Bronchial epithelial cell (primary cell): ENCODE measurements around the gene CFAP47. TPM values are rescaled to one million over a fixed set of nuclear protein-coding genes. Genes with fewer than 3 reads are reported as not detected.

Experiments
- DNase-seq: peaks from one replicate; pipeline ENCODE4 v3.0.0-alpha.2; 2010; ENCODE audit warnings: low read depth
- FAIRE-seq: peaks from 2 replicates; lab custom pipeline; 2011; peaks lifted over from hg19 to GRCh38; lab: Jason Lieb, UNC
- H3K27me3 ChIP-seq: 2 replicates; pipeline ENCODE4 v1.5.1; 2011; ENCODE audit warnings: low read length; ENCODE audit not compliant: control insufficient read depth, insufficient read depth
- H3K36me3 ChIP-seq: 2 replicates; pipeline ENCODE4 v1.5.1; 2011; ENCODE audit warnings: low read length; ENCODE audit not compliant: control insufficient read depth, insufficient read depth
- H3K4me3 ChIP-seq: 2 replicates; pipeline ENCODE4 v1.5.1; 2011; ENCODE audit warnings: mild to moderate bottlenecking, low read depth, low read length, control low read depth
- CTCF ChIP-seq: IDR thresholded peaks from 2 replicates; pipeline ENCODE4 v1.5.1; 2011; ENCODE audit warnings: mild to moderate bottlenecking, moderate library complexity, low read length, control low read depth, inconsistent platforms; ENCODE audit not compliant: insufficient read depth, severe bottlenecking
- total RNA-seq: library from RNA; depleted of rRNA; stranded (reverse); fragments of >200 nt; gene quantifications from 2 replicates; pipeline ENCODE4 v1.2.1, GENCODE V29; 2014

Gene CFAP47
- total RNA-seq, 1 donor from 2014 or later: not detected

GRCh38 chrX:36266155-36266554, 346.6 kb downstream of the CFAP47 start:
- DNase-seq: no peak
- no peak overlapping the region for H3K4me3 ChIP-seq
- no peaks in the 10 kb centered on the region for H3K27me3 ChIP-seq
- no peaks in the 10 kb centered on the region for H3K36me3 ChIP-seq
- no peak for FAIRE-seq
- no peak for TF ChIP-seq CTCF

DNA sequence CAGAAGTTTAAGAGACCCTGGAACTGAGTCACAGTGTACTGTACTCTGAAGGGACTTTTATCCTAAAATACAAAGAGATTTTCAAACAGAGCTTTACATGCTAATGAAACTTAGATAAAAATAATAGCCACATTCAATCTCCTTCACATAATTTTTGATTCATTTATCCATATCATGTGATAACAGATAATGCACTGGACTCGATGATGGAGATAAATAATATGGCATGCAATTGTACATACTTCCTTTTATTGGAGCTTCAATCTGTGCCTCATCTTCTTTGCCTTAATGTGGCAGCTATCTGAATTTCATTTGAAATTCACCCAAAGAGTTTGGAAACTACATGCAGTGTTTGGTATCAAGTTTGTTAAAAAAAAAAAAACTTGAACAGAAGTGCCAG, 390.6 kb downstream of the CFAP47 start:
- Histone ChIP-seq H3K27me3 (no peaks in the 10 kb centered on the region), H3K4me3 (no peak overlapping the region), H3K36me3 (no peaks in the 10 kb centered on the region)
- no peak for FAIRE-seq
- TF ChIP-seq CTCF: no peak
- DNase-seq: no peak

DNA sequence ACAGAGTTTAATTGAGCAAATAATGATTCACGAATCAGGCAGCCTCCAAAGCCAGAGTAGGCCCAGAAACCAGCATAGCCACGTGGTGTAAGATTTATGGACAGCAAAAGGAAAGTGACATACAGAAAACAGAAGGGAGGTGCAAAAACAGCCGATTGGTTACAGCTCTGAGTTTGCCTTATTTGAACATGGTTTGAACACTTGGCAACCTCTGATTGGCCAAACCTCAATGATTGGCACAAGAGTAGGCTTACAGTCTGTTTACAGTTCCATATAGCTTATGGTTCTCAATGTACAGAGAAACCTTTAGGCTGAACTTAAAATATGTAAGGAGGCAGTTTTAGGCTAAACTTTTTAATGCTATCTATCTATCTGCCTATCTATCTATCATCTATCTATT, 394.8 kb downstream of the CFAP47 start:
- no peaks in the 10 kb centered on the region for H3K27me3 ChIP-seq
- no peak for FAIRE-seq
- TF ChIP-seq CTCF: no peak
- no peak for DNase-seq
- H3K4me3 ChIP-seq: no peak overlapping the region
- H3K36me3 ChIP-seq: no peaks in the 10 kb centered on the region

GRCh38 chrX:36334572-36334971, 415.0 kb downstream of the CFAP47 start:
- DNase-seq: peak; percentile 0
- TF ChIP-seq CTCF: no peak
- no peak for FAIRE-seq
- Histone ChIP-seq H3K27me3 (no peaks in the 10 kb centered on the region), H3K4me3 (no peak overlapping the region), H3K36me3 (no peaks in the 10 kb centered on the region)

GRCh38 chrX:36336751-36337150, 417.2 kb downstream of the CFAP47 start:
- no peak for DNase-seq
- Histone ChIP-seq H3K27me3 (no peaks in the 10 kb centered on the region), H3K36me3 (no peaks in the 10 kb centered on the region), H3K4me3 (no peak overlapping the region)
- no peak for TF ChIP-seq CTCF
- no peak for FAIRE-seq

GRCh38 chrX:36344301-36344700, 424.8 kb downstream of the CFAP47 start:
- no peak for DNase-seq
- H3K36me3 ChIP-seq: no peaks in the 10 kb centered on the region
- no peak for TF ChIP-seq CTCF
- no peak for FAIRE-seq
- no peaks in the 10 kb centered on the region for H3K27me3 ChIP-seq
- H3K4me3 ChIP-seq: no peak overlapping the region
